HG03103 (cell line): ENCODE measurements around the gene MRPL40.
A peak's percentile ranks its signal among the peaks of the same experiment; 100 is the strongest.

Source experiments
- ATAC-seq: cut with Tn5 transposase; IDR thresholded peaks from one replicate; pipeline ENCODE4 v1.9.1; 2021; ENCODE audit warnings: low read depth; ENCODE audit not compliant: unreplicated experiment

MRPL40 gene

DNA sequence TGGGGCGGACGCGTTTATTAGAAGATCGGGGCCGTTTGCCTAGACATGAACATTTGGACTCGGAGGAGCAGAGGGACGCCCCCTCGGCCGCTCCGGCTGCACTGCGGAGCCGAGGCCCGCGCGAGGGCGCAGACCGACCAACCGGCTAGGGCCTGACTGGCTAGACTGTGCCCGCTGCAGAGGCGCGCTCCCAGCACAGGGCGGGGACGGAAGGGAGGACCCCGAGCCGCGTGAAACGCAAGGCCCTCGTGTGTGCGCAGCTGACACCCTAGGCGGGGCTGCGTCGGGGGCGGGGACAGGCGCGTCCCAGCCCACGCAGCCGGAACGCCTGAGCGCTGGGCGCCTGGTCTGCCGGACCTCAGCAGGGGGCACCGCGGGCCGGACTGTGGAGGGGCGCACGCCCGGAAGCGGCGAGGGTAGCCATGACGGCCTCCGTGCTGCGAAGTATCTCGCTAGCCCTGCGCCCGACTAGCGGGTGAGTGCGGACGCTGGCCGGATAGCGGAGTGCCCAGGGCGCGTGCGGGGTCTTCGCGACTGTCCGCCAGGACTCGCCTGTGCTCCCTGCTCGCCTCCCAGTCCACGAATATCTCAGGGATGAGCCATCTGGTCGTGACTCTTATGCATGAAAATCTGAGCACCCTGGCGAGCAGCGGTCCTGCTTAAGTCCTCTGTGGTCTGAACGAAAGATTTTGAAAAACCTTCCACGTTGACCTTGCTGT, at the start of gene MRPL40:
Gene MRPL40 (plus strand): TSS at position 413 of the 719 bp plus-strand sequence. CDS start 10 bp downstream, at position 423.
- peak; percentile 57 for ATAC-seq

DNA sequence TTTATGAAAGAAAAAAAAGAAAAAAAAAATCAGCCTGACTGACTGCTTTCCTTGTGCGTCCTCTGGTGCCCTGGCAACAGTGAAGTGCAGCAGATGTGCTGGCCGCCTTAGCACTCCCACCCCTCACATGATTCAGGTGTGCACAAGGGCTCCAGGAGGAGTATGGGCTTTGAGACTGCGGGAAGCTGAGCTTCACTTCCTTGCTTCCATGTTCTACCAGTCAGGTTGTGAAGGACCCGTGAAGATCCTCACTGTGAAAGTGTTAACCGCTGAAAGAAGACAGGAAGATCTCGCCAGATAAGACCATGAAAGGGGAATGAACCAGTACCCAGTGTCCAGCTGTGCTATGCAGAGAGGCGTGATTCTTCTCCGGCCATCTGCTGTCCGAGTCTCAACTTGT, 49.1 kb upstream of the MRPL40 start:
- no peak for ATAC-seq

DNA sequence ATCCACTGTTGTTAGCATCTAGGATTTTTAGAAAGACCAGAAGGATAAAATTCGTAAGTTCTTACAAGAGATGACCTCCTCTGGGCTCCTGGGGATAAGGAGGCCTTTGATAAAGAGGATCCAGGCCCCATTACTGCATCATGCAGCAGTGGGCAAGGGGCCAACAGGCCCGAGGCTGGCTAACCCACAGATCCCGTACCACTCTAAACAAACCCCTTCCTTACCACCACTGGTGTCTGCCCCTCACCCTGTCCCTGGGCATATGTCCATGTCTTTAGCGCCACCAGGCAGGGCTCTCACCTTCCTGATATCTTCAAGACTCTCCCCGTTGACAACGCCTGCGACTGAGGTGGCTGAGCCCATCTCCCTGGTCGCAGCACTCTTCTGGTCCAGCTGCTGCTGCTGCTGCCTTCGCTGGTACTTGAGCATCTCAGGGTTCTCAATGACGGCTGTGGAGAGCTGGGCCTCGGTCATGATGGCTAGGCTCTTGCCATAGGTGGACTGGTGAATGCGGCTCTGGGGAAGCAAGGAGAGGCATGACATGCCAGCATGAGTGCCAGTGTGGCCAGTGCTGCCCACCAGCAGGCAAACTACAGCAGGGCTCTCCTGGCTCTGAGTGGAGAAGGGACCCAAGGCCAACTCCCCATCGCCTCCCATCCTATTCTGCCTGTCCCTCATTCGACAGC, 47.0 kb upstream of the MRPL40 start:
- ATAC-seq, result no peak

DNA sequence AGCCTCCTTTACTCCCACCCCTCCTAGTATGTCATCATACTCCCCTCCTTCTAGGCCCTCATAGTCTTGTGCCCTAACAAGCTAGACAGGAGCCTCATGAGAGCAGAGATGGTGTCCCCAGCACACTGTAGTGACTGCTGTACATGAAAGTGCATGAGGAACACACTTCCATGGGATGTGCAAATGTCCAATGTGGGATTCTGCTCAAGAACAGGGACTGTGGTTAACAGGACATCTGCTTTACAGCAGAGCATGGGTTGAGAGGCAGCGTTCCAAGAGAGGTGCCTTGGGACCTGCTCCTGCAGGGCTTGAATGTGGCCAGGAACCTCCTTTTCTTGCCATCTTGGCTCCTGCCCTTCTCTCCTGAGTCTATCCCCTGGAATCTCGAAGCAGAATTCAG, 46.1 kb upstream of the MRPL40 start:
- ATAC-seq, result no peak

DNA sequence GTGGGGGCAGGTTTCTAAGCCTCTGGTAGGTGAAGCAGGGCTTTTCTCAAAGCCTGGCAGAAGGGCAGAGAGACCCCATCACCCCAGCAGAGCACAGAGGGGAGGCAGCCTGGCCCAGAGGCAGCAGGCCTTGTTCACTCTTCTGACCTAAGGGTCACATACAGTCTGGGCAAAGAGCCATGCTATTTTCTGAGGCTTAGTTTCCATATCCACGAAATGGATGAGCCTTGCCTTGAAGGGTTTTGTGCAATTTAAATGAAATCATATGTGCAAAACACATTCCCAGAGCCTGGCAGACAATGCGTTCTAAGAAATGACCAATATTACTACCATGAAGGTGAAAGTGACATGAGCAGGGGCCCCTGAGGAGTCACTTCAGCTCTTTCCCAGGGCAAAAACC, 45.3 kb upstream of the MRPL40 start:
- no peak for ATAC-seq

DNA sequence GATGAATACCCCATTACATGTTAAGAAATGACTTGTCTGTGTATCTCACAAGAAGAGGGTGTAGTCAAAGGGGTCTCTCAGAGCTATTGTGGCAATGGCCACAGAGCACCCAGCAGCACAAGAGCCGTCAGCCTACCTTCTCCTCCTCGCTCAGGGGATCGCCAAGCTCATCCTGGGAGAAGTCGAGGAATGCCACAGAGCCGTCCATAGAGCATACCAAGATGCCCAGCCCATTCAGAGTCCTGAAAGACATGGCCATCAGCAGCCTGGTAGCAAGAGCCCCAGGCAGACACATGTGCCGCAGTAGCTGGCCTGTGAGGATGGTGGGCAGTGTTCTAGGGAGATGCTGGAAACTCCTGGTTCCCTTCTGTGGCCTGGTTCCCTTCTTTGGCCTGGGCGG, 44.8 kb upstream of the MRPL40 start:
- ATAC-seq, result no peak

DNA sequence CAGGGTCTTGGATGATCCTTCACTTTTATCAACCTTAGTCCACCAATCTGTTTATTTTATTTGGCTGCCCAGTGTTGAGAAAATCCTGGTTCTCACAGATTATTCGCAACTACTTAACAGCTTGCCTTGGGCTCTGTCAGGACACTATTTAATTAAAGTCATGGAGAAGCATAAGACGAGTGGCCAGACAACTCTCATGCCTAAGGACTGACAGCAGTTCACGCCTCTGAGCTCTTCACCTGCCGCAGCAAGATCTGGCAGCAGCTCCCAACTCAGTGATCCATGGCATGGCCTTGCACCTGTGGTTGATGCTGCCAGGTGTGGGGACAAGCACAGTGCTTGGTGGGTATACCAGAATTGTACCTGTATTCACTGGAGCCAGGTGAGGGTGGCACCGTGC, 38.6 kb upstream of the MRPL40 start:
- no peak for ATAC-seq

DNA sequence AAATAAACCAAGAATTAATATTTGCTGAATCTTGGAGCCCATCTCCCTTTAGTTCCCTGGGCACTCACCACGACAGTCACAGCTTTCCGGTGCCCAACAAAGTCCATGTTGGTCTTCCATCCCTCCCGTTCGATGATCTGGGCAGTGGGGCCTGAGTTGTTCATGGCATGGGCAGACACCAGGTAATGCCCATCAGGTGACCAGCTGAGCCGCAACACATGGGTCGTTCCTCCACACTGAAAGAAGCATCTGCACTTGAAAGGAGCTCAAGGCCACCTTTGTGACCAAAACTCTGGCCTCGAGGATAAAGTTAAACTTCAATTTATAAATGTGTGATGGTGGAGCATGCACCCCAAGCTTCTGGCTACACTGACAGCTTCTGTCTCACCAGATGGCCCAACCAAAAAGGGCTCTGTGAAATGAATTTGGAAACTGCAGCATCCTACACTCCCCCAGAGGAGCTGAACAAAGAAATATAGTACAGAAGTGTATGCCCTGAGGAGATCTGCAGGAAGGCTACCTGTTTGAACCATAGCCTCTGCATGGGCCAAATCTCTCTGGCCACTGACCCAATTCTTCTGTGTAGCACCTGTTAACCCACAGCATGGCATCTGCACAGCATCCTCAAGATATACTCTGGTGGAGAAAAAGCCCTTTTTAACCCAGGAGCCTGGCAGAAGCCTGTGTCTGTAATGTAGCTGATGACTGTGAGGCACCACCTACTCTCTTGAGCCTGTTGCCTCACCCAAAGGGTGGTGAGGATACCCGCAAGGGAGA, 37.9 kb upstream of the MRPL40 start:
- ATAC-seq, result no peak

DNA sequence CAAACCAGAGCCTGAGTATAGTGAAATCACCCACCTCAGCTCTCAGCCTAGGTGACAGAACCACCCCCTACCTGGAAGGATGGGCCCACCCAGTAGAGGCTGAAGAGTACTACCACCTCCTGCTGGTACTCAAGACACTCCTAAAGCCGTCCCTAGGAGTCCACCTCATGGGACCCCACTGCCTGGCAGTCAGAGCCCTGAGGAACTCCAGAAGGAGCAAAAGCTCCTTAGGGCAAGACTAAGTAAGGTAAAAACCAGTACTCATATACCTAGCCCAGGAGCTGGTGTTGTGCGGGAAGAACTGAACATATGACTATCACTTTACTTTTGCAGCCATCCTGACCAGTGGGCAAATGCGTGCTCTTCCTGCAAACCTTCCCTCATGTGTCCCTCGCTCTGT, 37.1 kb upstream of the MRPL40 start:
- no peak for ATAC-seq

DNA sequence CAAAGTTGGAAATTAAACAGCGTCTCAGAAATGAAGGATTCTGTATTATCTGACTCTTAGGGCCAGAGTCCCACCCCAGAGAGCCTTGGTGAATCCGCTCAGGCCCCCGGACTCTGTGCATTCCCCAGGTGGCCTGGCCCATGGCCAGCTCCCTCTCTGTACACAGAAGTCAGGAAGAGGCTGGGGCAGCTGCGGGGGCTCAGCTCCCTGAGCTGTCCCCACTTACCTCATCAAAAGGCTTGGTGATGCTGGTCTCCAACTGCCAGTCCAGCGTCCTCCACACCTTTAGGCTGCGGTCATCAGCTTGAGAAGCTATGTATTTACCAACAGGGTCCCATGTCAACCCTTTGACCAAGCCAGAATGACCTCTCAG, 35.8 kb upstream of the MRPL40 start:
- no peak for ATAC-seq

DNA sequence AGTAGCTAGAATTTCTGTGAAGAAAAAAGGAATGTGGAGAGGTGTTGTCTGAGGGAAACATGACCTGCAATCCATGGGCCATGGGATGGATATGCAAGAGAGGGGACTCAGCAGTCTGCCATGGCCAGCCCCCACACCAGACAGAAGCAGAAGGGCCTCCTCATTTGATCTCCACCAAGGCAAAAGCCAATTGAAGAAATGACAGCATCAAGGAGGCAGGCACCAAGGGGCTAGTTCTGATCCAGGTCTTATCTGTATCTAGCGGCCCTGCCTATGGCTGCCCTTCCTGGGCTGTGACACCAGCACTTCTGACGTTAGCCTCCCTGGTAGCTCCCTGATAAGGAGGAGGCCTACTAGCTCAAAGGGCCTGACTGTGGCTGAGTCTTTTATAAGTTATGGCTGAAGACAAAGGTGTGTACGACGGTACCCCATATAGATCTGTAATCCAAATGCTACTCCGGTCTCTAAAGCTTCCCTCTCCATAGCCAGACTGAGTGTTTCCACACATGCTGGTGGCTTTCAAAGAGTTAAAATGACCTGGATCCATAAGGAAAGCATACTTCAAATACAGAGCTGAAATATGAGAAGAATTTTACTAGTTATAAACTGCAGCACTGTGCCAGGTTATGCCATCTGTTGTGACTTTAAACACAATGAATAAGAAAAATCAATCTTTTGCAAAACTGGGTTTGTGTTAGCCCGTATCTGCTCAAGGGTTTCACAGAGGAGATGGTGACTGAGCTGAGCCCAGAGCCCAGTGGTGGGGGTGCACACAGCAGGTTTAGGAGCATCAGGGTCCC, 35.2 kb upstream of the MRPL40 start:
- ATAC-seq, result no peak

DNA sequence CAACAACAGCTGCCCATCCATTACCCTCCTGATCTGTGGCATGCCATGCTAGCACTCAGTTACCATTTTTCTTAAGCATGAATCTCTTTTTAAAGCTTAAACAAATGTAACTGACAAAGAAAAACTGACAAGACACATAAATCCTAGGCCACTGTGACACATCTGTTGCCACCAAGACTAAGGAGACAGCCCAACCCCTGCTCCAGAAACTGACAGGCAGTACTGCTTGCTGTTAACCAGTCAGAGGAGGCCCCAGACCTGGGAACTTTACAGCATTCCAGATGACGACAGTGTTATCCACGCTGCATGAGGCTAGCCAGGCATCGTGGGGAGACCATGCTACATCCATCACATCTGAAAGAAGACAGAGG, 34.6 kb upstream of the MRPL40 start:
- ATAC-seq, result no peak

DNA sequence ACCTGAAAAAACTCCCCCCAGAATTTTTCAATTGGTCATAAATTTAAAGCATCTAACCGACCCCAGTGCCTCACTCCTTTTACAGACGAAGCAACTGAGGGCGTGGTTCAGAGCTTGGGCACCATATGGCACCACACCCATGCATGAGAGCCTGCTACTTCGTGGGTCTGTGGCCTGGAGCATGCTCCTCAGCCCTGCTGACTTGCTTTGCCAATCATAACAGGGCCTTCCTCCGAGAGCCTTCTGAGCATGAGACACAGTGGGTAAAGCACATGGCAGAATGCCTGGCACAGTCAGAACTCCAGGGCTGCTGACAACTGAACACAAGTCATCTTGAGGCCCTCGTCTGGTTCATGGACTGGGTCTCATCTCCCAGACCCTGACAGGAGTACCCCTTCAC, 34.1 kb upstream of the MRPL40 start:
- no peak for ATAC-seq

DNA sequence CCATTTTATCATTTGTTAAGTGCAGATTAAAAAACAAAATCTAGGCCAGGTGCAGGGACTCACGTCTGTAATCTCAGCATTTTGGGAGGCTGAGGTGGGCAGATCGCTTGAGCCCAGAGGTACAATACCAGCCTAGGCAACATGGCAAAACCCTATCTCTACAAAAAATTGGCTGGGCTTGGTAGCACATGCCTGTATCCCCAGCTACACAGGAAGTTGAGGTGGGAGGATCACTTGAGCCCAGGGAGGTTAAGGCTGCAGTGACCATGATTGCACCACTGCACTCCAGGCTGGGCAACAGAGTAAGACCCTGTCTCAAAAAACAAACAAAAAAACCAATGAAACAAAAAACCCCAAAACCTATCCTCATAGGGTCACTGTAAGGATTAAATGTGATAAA, 33.7 kb upstream of the MRPL40 start:
- no peak for ATAC-seq

DNA sequence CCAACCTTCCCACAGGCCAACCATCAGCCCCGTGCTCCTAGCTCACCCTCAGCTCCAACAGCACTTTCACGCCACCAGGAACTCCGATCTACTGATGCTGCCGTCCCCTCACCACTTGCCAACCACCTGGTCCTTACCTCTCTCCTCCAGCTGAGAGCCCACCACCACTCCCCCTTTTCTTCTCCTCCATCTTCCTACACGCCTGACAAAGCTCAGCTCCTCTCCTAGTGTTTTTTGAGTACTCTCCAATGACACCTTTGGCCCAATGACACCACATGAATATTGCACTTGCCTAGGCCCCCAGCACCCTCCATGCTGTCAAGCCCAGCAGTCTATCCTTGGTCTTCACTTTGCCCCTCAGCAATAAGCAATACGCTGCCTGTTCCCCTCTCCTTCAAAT, 31.5 kb upstream of the MRPL40 start:
- ATAC-seq, result no peak

DNA sequence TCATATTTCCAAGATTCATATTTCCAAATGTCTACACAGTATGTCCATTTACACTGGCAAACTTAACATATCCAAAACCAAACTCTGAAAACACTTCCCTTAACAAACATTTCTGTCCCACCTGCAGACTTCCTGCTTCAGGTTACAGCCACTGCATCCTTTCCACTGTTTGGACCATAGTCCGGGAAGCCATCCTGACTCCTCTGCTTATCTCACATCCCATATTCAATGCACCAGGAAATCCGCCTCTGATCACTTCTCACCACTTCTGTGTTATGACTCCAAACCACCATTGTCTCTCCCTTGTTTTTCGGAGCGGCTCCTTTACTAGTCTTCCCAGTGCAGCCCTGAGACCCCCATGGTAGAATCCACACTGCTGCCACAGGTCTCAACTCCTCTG, 30.9 kb upstream of the MRPL40 start:
- no peak for ATAC-seq

DNA sequence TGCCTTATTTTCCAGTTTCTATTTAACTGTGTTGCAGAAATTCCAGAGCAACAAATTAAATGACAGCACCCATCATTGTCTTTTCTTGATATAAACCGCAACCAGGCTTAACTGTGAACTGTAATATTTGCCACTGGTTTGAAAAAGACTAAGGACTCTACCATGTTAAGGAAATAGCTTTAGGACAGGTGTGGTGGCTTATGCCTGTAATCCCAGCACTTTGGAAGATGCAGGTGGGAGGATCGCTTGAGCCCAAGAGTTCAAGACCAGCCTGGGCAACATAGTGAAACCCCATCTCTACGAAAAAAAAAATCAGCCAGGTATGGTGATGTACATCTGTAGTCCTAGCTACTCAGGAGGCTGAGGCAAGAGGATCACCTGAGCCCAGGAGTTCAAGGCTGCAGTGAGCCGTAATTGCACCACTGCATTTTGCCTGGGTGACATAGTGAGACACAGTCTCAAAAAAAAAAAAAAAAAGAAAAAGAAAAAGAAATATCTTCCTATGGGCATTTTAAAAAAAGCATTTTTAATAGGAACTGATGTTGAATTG, 29.6 kb upstream of the MRPL40 start:
- no peak for ATAC-seq

DNA sequence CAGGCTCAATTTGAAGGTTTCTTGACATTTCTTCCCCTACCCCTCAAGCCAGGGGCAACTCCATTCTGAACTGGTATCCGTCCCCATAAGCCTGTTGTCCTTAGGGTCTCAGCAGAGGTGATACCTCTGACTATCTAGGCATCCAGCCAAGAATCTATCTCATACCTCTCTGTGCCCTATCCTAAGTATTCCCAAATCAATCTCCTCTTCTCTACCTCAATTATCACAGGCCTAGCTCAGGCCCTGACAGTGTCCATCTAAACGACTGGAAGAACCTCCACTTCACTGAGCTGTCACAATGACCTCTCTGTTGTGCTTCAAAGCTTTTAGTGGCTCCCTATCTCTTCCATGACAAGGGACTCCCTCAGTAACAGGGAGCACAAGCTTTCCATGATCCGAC, 27.7 kb upstream of the MRPL40 start:
- ATAC-seq, result no peak

DNA sequence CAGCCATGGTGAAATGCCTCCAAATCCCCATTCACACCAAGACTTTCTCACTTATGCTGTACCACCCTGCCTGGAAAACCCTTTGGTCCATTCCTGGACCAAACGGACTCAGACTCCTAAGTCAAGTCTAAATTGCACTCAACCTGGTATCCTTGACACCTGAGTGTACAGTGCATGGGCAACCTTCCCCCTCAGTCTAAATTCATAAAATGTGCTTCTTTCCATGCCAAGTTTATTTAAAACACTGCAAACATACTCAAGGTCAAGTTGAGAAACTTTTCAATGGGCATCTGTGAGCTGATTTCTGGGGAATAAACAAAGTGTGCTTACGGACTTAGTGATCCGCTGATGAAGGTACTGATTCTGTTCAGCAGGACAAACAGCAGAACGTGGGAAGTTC, 27.2 kb upstream of the MRPL40 start:
- no peak for ATAC-seq

DNA sequence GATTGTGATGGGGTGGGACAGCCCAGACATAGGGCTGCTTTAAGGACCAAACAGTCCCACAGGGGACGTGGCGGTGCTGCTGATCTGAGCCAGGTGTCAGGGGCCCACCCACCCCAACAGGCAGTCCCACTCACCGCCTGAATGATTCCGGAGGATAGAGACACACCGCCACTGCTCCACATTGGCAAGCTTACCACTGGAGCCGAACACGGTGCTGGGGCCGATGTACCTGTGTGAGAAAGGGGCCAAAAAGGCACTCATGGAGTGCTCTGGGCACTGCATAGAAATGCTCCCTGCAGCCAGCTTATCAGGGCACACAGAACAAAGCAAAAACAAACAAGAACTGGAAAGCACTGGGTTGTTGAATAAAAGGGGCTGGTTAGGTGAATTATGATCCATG, 26.7 kb upstream of the MRPL40 start:
- no peak for ATAC-seq
